Immature natural killer cell (primary cell): Measurements from ENCODE around the gene KCNQ5. TPM values are rescaled to one million over a fixed set of nuclear protein-coding genes. Genes with fewer than 3 reads are reported as not detected.

Experiments
- DNase-seq, 3 donors: peaks; one replicate each; pipeline ENCODE4 v3.0.0; 2022; ENCODE audit warnings: mixed read lengths in 1 of 3
- H3K27ac Mint-ChIP-seq, 6 donors: one replicate each; pipeline ENCODE4 v1.8.0; 2020; ENCODE audit warnings: mixed read lengths in 6 of 6, mild to moderate bottlenecking in 5 of 6, inconsistent platforms in 4 of 6, moderate library complexity in 3 of 6
- H3K27me3 Mint-ChIP-seq, 3 donors: one replicate each; pipeline ENCODE4 v1.8.0; 2020 to 2021; ENCODE audit warnings: low read depth in 3 of 3, mild to moderate bottlenecking in 3 of 3, mixed read lengths in 3 of 3, moderate library complexity in 3 of 3, inconsistent platforms in 1 of 3
- H3K36me3 Mint-ChIP-seq, 3 donors: one replicate each; pipeline ENCODE4 v1.8.0; 2020; ENCODE audit warnings: mixed read lengths in 3 of 3, inconsistent platforms in 2 of 3, mild to moderate bottlenecking in 2 of 3
- H3K4me1 Mint-ChIP-seq, 2 donors: one replicate each; pipeline ENCODE4 v1.8.0; 2020; ENCODE audit warnings: inconsistent platforms in 2 of 2, mild to moderate bottlenecking in 2 of 2, mixed read lengths in 2 of 2, moderate library complexity in 1 of 2
- H3K4me3 Mint-ChIP-seq, 5 donors: one replicate each; pipeline ENCODE4 v1.8.0; 2020; ENCODE audit warnings: mild to moderate bottlenecking in 5 of 5, mixed read lengths in 5 of 5, inconsistent platforms in 3 of 5, moderate library complexity in 3 of 5
- H3K9me3 Mint-ChIP-seq, 6 donors: one replicate each; pipeline ENCODE4 v1.8.0; 2020; ENCODE audit warnings: mild to moderate bottlenecking in 6 of 6, mixed read lengths in 6 of 6, inconsistent platforms in 4 of 6, moderate library complexity in 3 of 6
- polyA plus RNA-seq, 3 donors: library from polyadenylated mRNA; unstranded; fragments of 300-500 nt; fragmentation: Illumina TruSeq; gene quantifications; one replicate each; pipeline ENCODE4 v1.2.3, GENCODE V29; 2021

Gene KCNQ5
- polyA plus RNA-seq, 3 donors from 2014 or later = 1.3 to 4.3 (median 1.8) TPM

DNA sequence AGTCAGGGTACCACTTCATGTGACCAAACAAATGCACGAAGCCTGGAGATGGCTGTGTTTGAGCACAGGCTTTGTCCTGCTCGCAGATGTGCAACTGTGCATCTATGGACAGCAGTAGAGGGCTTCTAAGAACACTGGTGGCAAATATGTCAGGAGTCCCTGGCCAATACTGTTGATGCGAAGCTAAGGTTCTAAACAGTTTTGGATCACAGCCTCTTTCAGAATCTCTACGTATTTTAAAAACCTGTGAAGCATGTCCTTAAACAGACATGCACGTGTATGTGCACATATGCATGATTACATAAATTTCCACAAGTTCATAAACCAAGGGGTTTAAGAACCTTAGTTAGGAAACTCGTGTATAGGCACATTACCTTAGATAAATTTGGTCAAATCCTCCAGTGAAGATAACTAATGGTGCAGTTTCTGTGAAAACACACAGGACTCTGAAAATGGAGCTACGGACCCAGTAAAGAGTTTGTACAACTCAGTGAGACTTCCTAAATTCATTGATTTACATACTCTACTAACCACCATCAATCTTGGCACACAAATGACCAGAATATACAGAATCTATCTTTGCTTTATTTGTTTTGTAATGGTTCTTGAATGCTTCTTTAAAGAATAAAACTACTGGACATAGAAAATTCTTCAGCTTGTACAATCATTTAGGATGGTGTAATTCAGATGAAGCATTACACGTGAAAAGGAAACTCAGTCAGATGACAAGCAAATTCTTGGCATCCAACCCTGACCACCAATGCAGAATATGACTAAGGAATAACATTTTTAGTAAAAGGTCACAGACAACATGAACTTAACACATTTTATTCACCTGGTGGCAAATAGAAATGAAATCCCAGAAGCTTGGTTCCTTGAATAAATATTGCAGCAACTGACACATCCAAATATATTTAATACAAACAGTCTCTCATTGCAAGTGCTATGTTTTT, 27.4 kb downstream of the KCNQ5 start:
- H3K27ac Mint-ChIP-seq = no peak overlapping the region
- peaks cover 0 to 1% (median 0%) of the 10 kb centered on the region in 3 donors for H3K27me3 Mint-ChIP-seq

GRCh38 chr6:72650081-72650745, 28.3 kb downstream of the KCNQ5 start:
- peaks cover 0 to 1% (median 0%) of the 10 kb centered on the region in 3 donors for H3K36me3 Mint-ChIP-seq
- DNase-seq = no peak
- H3K27me3 Mint-ChIP-seq = peaks cover 0 to 1% (median 0%) of the 10 kb centered on the region in 3 donors
- H3K4me3 Mint-ChIP-seq = peak overlapping the region in 1 of 5 donors; percentile 7
- peaks cover 0 to 5% of the 10 kb centered on the region in 2 donors for H3K4me1 Mint-ChIP-seq
- H3K27ac Mint-ChIP-seq = no peak overlapping the region
- H3K9me3 Mint-ChIP-seq = no peaks in the 10 kb centered on the region

More for the DNA sequence above, 27.4 kb downstream of the KCNQ5 start:
- Mint-ChIP-seq H3K4me3 (no peak overlapping the region), H3K36me3 (no peaks in the 10 kb centered on the region), H3K4me1 (peaks cover 0 to 5% of the 10 kb centered on the region in 2 donors), H3K9me3 (no peaks in the 10 kb centered on the region)
- DNase-seq = no peak

GRCh38 chr6:72651174-72651573, 29.3 kb downstream of the KCNQ5 start:
- H3K36me3 Mint-ChIP-seq = peaks cover 0 to 4% (median 0%) of the 10 kb centered on the region in 3 donors
- DNase-seq = no peak
- H3K27me3 Mint-ChIP-seq = peaks cover 0 to 1% (median 0%) of the 10 kb centered on the region in 3 donors
- H3K9me3 Mint-ChIP-seq = no peaks in the 10 kb centered on the region
- peaks cover 0 to 5% of the 10 kb centered on the region in 2 donors for H3K4me1 Mint-ChIP-seq
- H3K4me3 Mint-ChIP-seq = no peak overlapping the region
- no peak overlapping the region for H3K27ac Mint-ChIP-seq

DNA sequence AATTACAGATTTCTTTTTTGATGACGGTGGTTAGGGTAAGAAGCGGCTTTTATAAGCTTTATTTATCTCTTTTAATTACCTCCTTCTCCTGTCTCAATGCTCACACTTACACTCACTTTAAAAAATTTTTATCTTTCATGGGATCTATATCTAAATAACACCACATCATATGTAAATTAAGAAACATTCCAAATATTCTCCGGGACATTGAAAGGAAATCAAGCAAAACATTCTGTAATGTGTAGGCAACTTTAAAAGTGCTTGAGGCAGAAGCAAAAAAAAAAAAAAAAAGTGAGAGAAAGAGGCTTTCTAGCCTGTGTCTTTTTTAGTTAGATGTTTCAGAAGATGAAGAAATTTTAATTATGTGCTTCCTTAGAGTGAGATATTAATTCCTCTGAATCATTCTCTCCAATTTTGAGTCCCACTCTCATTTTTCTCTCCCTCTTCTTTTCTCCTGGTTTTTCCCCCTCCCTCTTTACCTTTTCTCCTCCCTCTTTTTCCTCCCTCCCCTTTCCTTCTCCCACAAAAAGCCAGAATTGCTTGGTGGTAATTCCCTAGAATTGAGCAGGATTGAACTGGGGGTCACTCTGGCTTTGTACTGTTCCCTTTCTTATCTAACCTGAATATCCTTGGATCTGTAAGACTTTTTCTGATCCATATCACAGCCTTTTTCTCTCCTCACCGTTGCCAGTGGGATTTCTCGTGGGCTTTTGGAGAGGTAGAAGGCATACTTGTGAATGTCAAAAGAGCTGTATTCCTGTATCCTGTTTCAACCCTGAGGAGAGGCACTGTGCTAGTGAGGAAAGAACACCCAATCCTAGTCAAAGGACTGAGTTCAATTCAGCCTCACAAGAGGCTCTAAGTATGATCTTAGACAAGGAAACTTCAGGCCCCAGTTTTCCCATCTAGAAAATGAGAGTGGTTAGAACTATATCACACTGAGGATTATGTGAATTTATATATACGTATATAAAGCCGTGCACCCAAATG, 30.4 kb downstream of the KCNQ5 start:
- Mint-ChIP-seq H3K36me3 (peaks cover 0 to 4% (median 0%) of the 10 kb centered on the region in 3 donors), H3K9me3 (no peaks in the 10 kb centered on the region), H3K27ac (no peak overlapping the region), H3K4me3 (no peak overlapping the region), H3K4me1 (peaks cover 0 to 5% of the 10 kb centered on the region in 2 donors), H3K27me3 (peaks cover 0 to 1% (median 0%) of the 10 kb centered on the region in 3 donors)
- no peak for DNase-seq

- Mint-ChIP-seq H3K27me3 (peaks cover 0 to 1% (median 0%) of the 10 kb centered on the region in 3 donors), H3K4me3 (no peak overlapping the region), H3K27ac (no peak overlapping the region), H3K4me1 (peaks cover 0 to 5% of the 10 kb centered on the region in 2 donors), H3K36me3 (peaks cover 0 to 4% (median 0%) of the 10 kb centered on the region in 3 donors), H3K9me3 (no peaks in the 10 kb centered on the region)
- DNase-seq = no peak
Measured at GRCh38 chr6:72653026-72653425, 31.2 kb downstream of the KCNQ5 start.

DNA sequence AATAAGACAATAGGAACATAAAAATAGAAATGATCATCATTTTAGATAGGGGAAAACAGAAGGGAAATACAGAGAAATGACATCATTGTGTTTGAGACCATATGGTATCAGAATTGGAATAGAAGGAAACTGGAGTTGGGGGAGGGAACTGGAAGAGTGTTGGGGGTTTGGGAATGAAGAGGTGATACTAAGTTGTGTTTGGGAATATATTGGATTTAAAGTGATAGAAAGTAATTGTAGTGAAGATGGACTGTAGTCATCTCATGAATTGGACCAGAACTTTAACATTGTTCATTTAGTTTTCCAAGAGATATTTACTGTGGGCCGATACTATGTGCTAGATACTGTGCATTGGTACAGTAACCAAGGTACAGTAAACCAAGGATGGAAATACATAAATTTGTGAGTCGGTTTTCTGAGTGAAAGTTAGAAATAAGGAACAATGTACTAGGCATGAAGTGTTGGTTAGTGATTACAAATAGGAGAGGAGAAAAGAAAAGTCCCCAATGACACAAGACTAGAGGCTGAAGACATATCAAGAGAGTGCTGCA, 32.3 kb downstream of the KCNQ5 start:
- Mint-ChIP-seq H3K27me3 (peaks cover 0 to 1% (median 0%) of the 10 kb centered on the region in 3 donors), H3K4me1 (peaks cover 0 to 5% of the 10 kb centered on the region in 2 donors), H3K4me3 (no peak overlapping the region), H3K9me3 (no peaks in the 10 kb centered on the region), H3K36me3 (peaks cover 0 to 7% (median 0%) of the 10 kb centered on the region in 3 donors), H3K27ac (no peak overlapping the region)
- no peak for DNase-seq

GRCh38 chr6:72657407-72658197, 35.7 kb downstream of the KCNQ5 start:
- no peaks in the 10 kb centered on the region for H3K4me1 Mint-ChIP-seq
- H3K27me3 Mint-ChIP-seq = no peaks in the 10 kb centered on the region
- H3K27ac Mint-ChIP-seq = no peak overlapping the region
- H3K9me3 Mint-ChIP-seq = no peaks in the 10 kb centered on the region
- DNase-seq = no peak
- peaks cover 0 to 9% (median 0%) of the 10 kb centered on the region in 3 donors for H3K36me3 Mint-ChIP-seq
- no peak overlapping the region for H3K4me3 Mint-ChIP-seq

DNA sequence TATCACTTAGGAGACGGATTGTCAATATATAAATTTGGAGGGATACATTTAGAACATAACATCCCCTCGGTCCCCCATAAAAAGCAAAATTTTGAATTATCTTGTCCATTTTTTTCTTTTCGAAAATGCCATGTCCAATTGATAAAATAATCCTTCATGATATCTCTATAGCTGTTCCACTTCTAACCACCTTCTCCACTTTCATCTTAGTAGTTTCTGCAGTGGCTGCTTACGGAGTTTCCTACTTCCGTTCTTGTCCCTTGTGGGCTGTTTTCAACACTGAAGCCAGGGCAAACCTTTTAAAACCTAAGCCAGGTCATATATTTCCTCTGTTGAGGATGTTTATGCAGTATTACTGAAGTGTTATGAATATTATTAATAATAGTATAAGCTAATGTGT, 37.9 kb downstream of the KCNQ5 start:
- Mint-ChIP-seq H3K4me3 (no peak overlapping the region), H3K36me3 (peaks cover 0 to 9% (median 0%) of the 10 kb centered on the region in 3 donors), H3K4me1 (no peaks in the 10 kb centered on the region), H3K27ac (no peak overlapping the region), H3K9me3 (no peaks in the 10 kb centered on the region), H3K27me3 (no peaks in the 10 kb centered on the region)
- DNase-seq = no peak

GRCh38 chr6:72661411-72661810, 39.5 kb downstream of the KCNQ5 start:
- DNase-seq = no peak
- H3K36me3 Mint-ChIP-seq = peaks cover 0 to 5% (median 0%) of the 10 kb centered on the region in 3 donors
- no peaks in the 10 kb centered on the region for H3K4me1 Mint-ChIP-seq
- H3K27me3 Mint-ChIP-seq = no peaks in the 10 kb centered on the region
- no peak overlapping the region for H3K27ac Mint-ChIP-seq
- no peaks in the 10 kb centered on the region for H3K9me3 Mint-ChIP-seq
- no peak overlapping the region for H3K4me3 Mint-ChIP-seq

DNA sequence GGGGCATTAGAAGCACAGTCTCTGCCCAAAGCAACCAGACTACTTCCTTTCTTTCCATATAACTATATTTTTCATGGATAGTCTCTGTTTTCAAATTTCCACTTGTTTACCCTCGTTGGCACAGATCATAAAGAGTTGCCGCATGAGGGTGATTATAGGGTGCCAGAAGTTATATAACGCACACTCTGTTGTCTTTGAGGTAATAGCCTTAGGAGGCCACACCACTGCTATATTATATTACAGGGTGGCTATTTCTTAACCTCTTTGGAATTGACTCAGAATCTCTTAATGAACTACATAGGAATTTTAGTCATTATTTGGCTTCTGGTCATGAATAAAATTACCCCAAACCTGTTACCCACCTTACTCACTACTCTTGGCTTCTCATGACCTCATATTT, 43.7 kb downstream of the KCNQ5 start:
- Mint-ChIP-seq H3K27me3 (no peaks in the 10 kb centered on the region), H3K27ac (no peak overlapping the region), H3K9me3 (no peaks in the 10 kb centered on the region), H3K4me3 (no peak overlapping the region), H3K4me1 (peaks cover 8 to 14% of the 10 kb centered on the region in 2 donors), H3K36me3 (no peaks in the 10 kb centered on the region)
- no peak for DNase-seq

GRCh38 chr6:72669324-72669723, 47.5 kb downstream of the KCNQ5 start:
- peaks cover 8 to 14% of the 10 kb centered on the region in 2 donors for H3K4me1 Mint-ChIP-seq
- no peak overlapping the region for H3K27ac Mint-ChIP-seq
- no peaks in the 10 kb centered on the region for H3K36me3 Mint-ChIP-seq
- no peaks in the 10 kb centered on the region for H3K9me3 Mint-ChIP-seq
- DNase-seq = no peak
- H3K4me3 Mint-ChIP-seq = no peak overlapping the region
- H3K27me3 Mint-ChIP-seq = no peaks in the 10 kb centered on the region

DNA sequence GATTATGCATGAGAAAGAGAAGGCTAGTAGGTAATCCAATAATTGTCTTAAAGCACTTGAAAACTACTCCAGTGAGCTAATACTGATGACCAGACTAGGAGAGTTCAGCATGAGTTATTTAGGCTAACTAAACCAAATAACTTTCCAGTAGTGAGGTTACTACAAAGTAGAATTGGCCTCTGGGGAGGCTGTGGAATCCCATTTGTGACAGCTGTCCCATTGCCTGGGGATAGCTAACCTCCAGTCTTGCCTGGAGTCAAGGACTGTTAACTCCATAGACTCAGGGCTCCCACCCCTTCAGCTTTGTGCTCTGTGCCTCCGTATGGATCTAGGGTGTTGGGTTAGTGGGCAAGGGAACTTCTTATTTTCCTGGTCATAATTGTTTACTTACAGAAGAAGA, 51.0 kb downstream of the KCNQ5 start:
- H3K4me3 Mint-ChIP-seq = no peak overlapping the region
- no peak overlapping the region for H3K27ac Mint-ChIP-seq
- H3K36me3 Mint-ChIP-seq = no peaks in the 10 kb centered on the region
- H3K27me3 Mint-ChIP-seq = no peaks in the 10 kb centered on the region
- DNase-seq = no peak
- peaks cover 8 to 14% of the 10 kb centered on the region in 2 donors for H3K4me1 Mint-ChIP-seq
- no peaks in the 10 kb centered on the region for H3K9me3 Mint-ChIP-seq
